ENCODE data around the gene TPR. TPM values are rescaled to one million over a fixed set of nuclear protein-coding genes. Genes with fewer than 3 reads are reported as not detected.

TPR gene
- total and polyA plus RNA-seq, 2 of the 8 experiments (the other 6 are each of a cell fraction or from before 2014, with no cell fraction given), result 57.1 to 102 TPM

GRCh38 chr1:186390925-186391324, 15.9 kb upstream of the TPR start:
- Histone ChIP-seq H3K36me3 (ENCODE audit: control insufficient read depth in 2 of 4, insufficient read depth in 4 of 4, low read length in 3 of 4) (peaks cover 0 to 59% (median 19%) of the 10 kb centered on the region in 4 experiments; a peak in 6 of 8 replicates), H3K23me2 (ENCODE audit: low read depth, low read length) (no peaks in the 10 kb centered on the region), H3K9ac (replicated peaks in 1 of 4; ENCODE audit: extremely low read depth in 1 of 4, low read depth in 3 of 4, low read length in 3 of 4) (no peak overlapping the region), H3K4ac (replicated peaks; ENCODE audit: insufficient read length, low read depth, low read length) (no peak overlapping the region), H3K4me2 (ENCODE audit: insufficient read depth in 1 of 2, low read depth in 2 of 2, low read length in 2 of 2) (no peak overlapping the region), H3K27ac (ENCODE audit: low read depth, low read length) (no peak overlapping the region), H2BK5ac (ENCODE audit: low read depth, low read length) (no peak overlapping the region), H3K79me2 (ENCODE audit: control insufficient read depth in 1 of 2, insufficient read depth in 2 of 2, low read length in 2 of 2) (no peaks in the 10 kb centered on the region), H4K91ac (replicated peaks; ENCODE audit: insufficient read length, low read length) (no peak overlapping the region), H3K4me3 (ENCODE audit: extremely low read depth in 1 of 4, insufficient read depth in 2 of 4, low read depth in 3 of 4, low read length in 4 of 4) (no peak overlapping the region), H2AK5ac (ENCODE audit: low read depth, low read length) (no peak overlapping the region), H2BK20ac (ENCODE audit: low read length) (no peak overlapping the region), H2BK120ac (replicated peaks; ENCODE audit: low read depth, low read length) (no peak overlapping the region), H3K14ac (ENCODE audit: insufficient read length) (no peak overlapping the region), H3K18ac (ENCODE audit: extremely low read depth, low read length) (no peak overlapping the region), H3K56ac (replicated peaks; ENCODE audit: insufficient read length, low read depth, low read length) (no peak overlapping the region), H3K27me3 (replicated peaks in 1 of 4; ENCODE audit: control insufficient read depth in 3 of 4, extremely low read depth in 1 of 4, insufficient read depth in 3 of 4, low read length in 3 of 4) (no peaks in the 10 kb centered on the region), H3K4me1 (replicated peaks in 1 of 4; ENCODE audit: control insufficient read depth in 3 of 4, insufficient read depth in 4 of 4, low read length in 3 of 4) (no peaks in the 10 kb centered on the region), H2AFZ (ENCODE audit: low read length) (no peak overlapping the region), H4K8ac (ENCODE audit: extremely low read depth, insufficient read depth, low read length) (no peak overlapping the region), H2BK12ac (ENCODE audit: low read depth, low read length) (no peak overlapping the region), H4K20me1 (replicated peaks in 1 of 2; ENCODE audit: control insufficient read depth in 1 of 2, insufficient read depth in 2 of 2, low read length in 2 of 2) (no peaks in the 10 kb centered on the region), H3K79me1 (ENCODE audit: low read depth, low read length) (no peaks in the 10 kb centered on the region), H3K23ac (ENCODE audit: insufficient read length) (no peak overlapping the region), H2BK15ac (ENCODE audit: low read length) (no peak overlapping the region), H3K9me3 (ENCODE audit: insufficient read depth in 2 of 2, low read depth in 1 of 2, low read length in 1 of 2) (no peaks in the 10 kb centered on the region), H4K5ac (ENCODE audit: insufficient read length, low read depth, low read length) (no peak overlapping the region)
- FAIRE-seq, result no peak
- TF ChIP-seq SIRT6 (IDR thresholded peaks at IDR 0.05; ENCODE audit: low read length), result no peak
- TF ChIP-seq PHF8 (conservative IDR thresholded peaks at IDR 0.05; ENCODE audit: low read depth, low read length), result no peak
- TF ChIP-seq HDAC2 (IDR thresholded peaks at IDR 0.05; ENCODE audit: borderline replicate concordance in 1 of 2, low read depth in 2 of 2, low read length in 2 of 2), result no peak
- TF ChIP-seq SP2 (IDR thresholded peaks at IDR 0.05; ENCODE audit: low read length), result no peak
- TF ChIP-seq TBP (IDR thresholded peaks at IDR 0.05; ENCODE audit: low read depth, low read length), result no peak
- no peak for TF ChIP-seq KDM1A (IDR thresholded peaks at IDR 0.05; ENCODE audit: borderline replicate concordance, low read length)
- no peak for TF ChIP-seq POLR2AphosphoS5 (IDR thresholded peaks at IDR 0.05; ENCODE audit: low read depth, low read length)
- no peak for TF ChIP-seq ASH2L (IDR thresholded peaks at IDR 0.05; ENCODE audit: low read length)
- TF ChIP-seq BRCA1 (IDR thresholded peaks at IDR 0.05; ENCODE audit: low read depth, low read length), result no peak
- TF ChIP-seq RXRA (IDR thresholded peaks at IDR 0.05; ENCODE audit: insufficient read depth, low read depth, low read length), result no peak
- TF ChIP-seq CEBPB (IDR thresholded peaks at IDR 0.05; ENCODE audit: low read depth, low read length), result no peak
- no peak for TF ChIP-seq CTBP2 (IDR thresholded peaks at IDR 0.05; ENCODE audit: borderline replicate concordance, insufficient read depth, insufficient read length, low read length)
- 100% methylated on average over 1 of the region's 1 CpG; no CpG with 5 or more reads in 1 of the 2 experiments for WGBS, 2 experiments (ENCODE audit: extremely low coverage in 1 of 2, insufficient coverage in 1 of 2, insufficient read length in 1 of 2, insufficient replicate concordance in 2 of 2, low coverage in 1 of 2, low lambda C conversion rate in 2 of 2, missing lambda C conversion rate in 1 of 2)
- DNase-seq (ENCODE audit: low read depth in 1 of 2, low spot score in 2 of 2), result no peak
- POLR2A ChIA-PET (ENCODE audit: partially characterized antibody), result no interaction called here
- CTCF ChIA-PET (ENCODE audit: partially characterized antibody), result interaction anchor here (0.7 kb wide), 1 partner anchor 46 kb away, joined by 4 read pairs; no protein-coding TSS in a partner anchor
